Body of pancreas (tissue), 4 donors: ENCODE data around the gene COPZ1.

ENCODE experiments used
- POLR2A ChIP-seq, 3 donors: fragments of 450-650 bp; IDR thresholded peaks; one replicate each; pipeline ENCODE4 v1.6.1; 2016; ENCODE audit warnings: antibody characterized with exemption in 3 of 3, mild to moderate bottlenecking in 2 of 3
- TF ChIP-seq, protein P1 (sequence below), 7 experiments: fragments of 450-650 bp in 4 of 7; fragments of 200-600 bp in 3 of 7; sonication (generic) in 3 of 7; IDR thresholded peaks; one replicate each; pipeline ENCODE4 v1.5.1; 2016 to 2019; ENCODE audit warnings: antibody characterized with exemption in 7 of 7

DNA sequence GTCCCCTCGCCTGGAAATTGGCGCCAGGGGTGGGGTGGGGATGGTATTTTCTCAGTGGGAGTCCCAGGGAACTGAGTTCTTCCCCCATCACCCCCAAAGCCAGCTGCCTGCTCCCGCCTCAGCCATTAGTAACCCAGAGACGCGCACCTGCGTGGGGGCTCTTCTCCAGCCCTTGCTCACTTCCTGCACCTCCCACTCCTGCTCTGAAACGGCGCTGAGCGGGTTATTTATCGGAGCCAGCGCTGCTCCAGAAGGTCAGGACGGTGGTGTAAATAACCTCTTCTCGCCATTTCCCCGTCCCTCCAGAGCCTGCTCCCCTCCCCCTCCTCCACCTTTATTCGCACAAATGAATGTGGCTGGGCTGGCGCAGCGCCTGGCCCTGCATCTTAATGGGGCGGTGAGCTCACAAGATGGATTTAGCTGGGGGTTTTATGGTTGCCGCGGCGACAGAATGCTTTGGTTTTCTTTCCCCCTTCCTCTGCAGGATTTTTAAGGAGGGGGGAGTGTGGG is 27.1 kb downstream of the COPZ1 start:
- TF ChIP-seq, protein P1, sequence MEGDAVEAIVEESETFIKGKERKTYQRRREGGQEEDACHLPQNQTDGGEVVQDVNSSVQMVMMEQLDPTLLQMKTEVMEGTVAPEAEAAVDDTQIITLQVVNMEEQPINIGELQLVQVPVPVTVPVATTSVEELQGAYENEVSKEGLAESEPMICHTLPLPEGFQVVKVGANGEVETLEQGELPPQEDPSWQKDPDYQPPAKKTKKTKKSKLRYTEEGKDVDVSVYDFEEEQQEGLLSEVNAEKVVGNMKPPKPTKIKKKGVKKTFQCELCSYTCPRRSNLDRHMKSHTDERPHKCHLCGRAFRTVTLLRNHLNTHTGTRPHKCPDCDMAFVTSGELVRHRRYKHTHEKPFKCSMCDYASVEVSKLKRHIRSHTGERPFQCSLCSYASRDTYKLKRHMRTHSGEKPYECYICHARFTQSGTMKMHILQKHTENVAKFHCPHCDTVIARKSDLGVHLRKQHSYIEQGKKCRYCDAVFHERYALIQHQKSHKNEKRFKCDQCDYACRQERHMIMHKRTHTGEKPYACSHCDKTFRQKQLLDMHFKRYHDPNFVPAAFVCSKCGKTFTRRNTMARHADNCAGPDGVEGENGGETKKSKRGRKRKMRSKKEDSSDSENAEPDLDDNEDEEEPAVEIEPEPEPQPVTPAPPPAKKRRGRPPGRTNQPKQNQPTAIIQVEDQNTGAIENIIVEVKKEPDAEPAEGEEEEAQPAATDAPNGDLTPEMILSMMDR (IDR thresholded peaks at IDR 0.05), result no peak
- TF ChIP-seq POLR2A (IDR thresholded peaks at IDR 0.05), result peak in 1 of 3 donors; percentile 13
